KBM-7 (cell line): ENCODE measurements around the gene WWC1.
A peak's percentile ranks its signal among the peaks of the same experiment; 100 is the strongest.

Source experiments
- DNase-seq: peaks from one replicate; pipeline ENCODE4 v3.0.0-alpha.2; 2015
- in situ Hi-C: fragments of 300-500 bp; cut with MboI; formaldehyde crosslinking; loops from 2 replicates; pipeline ENCODE4 v1.14.3; 2020; ENCODE audit warnings: low sequenced_read_pairs, low pct_unique_long_range_greater_than_20kb, mixed read lengths

Gene WWC1

GRCh38 chr5:168457542-168457941, 166.1 kb downstream of the WWC1 start:
- no peak for DNase-seq
- in situ Hi-C loops, result no loop called here

- in situ Hi-C loops, result no loop called here
- DNase-seq, result no peak
These were observed 169.2 kb downstream of the WWC1 start for GRCh38 chr5:168460606-168461005.

- in situ Hi-C loops, result no loop called here
- no peak for DNase-seq
These were observed 171.6 kb downstream of the WWC1 start for GRCh38 chr5:168463081-168463480.

GRCh38 chr5:168464214-168464613, 172.8 kb downstream of the WWC1 start:
- in situ Hi-C loops, result no loop called here
- DNase-seq, result no peak

GRCh38 chr5:168464641-168465040, 173.2 kb downstream of the WWC1 start:
- DNase-seq, result no peak
- in situ Hi-C loops, result no loop called here

- in situ Hi-C loops, result no loop called here
- no peak for DNase-seq
These were observed 176.4 kb downstream of the WWC1 start for GRCh38 chr5:168467755-168468330.

- no peak for DNase-seq
- in situ Hi-C loops, result no loop called here
These were observed 177.4 kb downstream of the WWC1 start for GRCh38 chr5:168468836-168469235.

- in situ Hi-C loops, result no loop called here
- no peak for DNase-seq
These were observed 178.4 kb downstream of the WWC1 start for GRCh38 chr5:168469816-168470215.

- in situ Hi-C loops, result no loop called here
- no peak for DNase-seq
These were observed 180.3 kb downstream of the WWC1 start for GRCh38 chr5:168471785-168472184.

- DNase-seq, result no peak
- in situ Hi-C loops, result no loop called here
These were observed 180.9 kb downstream of the WWC1 start for GRCh38 chr5:168472329-168472728.

- no peak for DNase-seq
- in situ Hi-C loops, result no loop called here
These were observed 182.9 kb downstream of the WWC1 start for GRCh38 chr5:168474319-168474718.

- DNase-seq, result peak; percentile 42
- in situ Hi-C loops, result no loop called here
These were observed 185.6 kb downstream of the WWC1 start for GRCh38 chr5:168477060-168477459.

- in situ Hi-C loops, result no loop called here
- no peak for DNase-seq
These were observed 187.7 kb downstream of the WWC1 start for GRCh38 chr5:168479166-168479565.

GRCh38 chr5:168480601-168481000, 189.2 kb downstream of the WWC1 start:
- DNase-seq, result no peak
- in situ Hi-C loops, result no loop called here

GRCh38 chr5:168481330-168481788, 189.9 kb downstream of the WWC1 start:
- in situ Hi-C loops, result no loop called here
- no peak for DNase-seq

- no peak for DNase-seq
- in situ Hi-C loops, result no loop called here
These were observed 190.9 kb downstream of the WWC1 start for GRCh38 chr5:168482361-168482760.

GRCh38 chr5:168486136-168486879, 194.9 kb downstream of the WWC1 start, which contains the start of gene RARS1:
TSS of gene RARS1 (plus strand) at chr5:168486471. CDS start at chr5:168486499, 28 bp downstream.
- in situ Hi-C loops, result no loop called here
- DNase-seq, result peak; percentile 92

- in situ Hi-C loops, result no loop called here
- DNase-seq, result no peak
These were observed 197.6 kb downstream of the WWC1 start for GRCh38 chr5:168489059-168489458.

GRCh38 chr5:168494057-168494555, 202.7 kb downstream of the WWC1 start:
- in situ Hi-C loops, result no loop called here
- no peak for DNase-seq

GRCh38 chr5:168502563-168503237, 211.3 kb downstream of the WWC1 start:
- DNase-seq, result no peak
- in situ Hi-C loops, result no loop called here
